Adipocyte (in vitro differentiated cells): ENCODE results near the gene MEOX1.

Experiments
- DNase-seq: peaks from one replicate; pipeline ENCODE4 v3.0.0-alpha.2; 2015; ENCODE audit warnings: low read depth
- H3K27me3 ChIP-seq: replicated peaks from 2 replicates; pipeline ENCODE4 v1.7.0; 2013; ENCODE audit warnings: mild to moderate bottlenecking, low read length, moderate library complexity; ENCODE audit not compliant: control insufficient read depth, insufficient read depth
- H3K36me3 ChIP-seq: 2 replicates; pipeline ENCODE4 v1.7.0; 2013; ENCODE audit warnings: low read length, mild to moderate bottlenecking, moderate library complexity; ENCODE audit not compliant: control insufficient read depth, insufficient read depth, severe bottlenecking
- H3K4me1 ChIP-seq: 2 replicates; pipeline ENCODE4 v1.7.0; 2013; ENCODE audit warnings: mild to moderate bottlenecking, low read length, moderate library complexity; ENCODE audit not compliant: control insufficient read depth, insufficient read depth
- H3K4me3 ChIP-seq: 2 replicates; pipeline ENCODE4 v1.7.0; 2013; ENCODE audit warnings: mild to moderate bottlenecking, low read length, moderate library complexity
- H3K9ac ChIP-seq: 2 replicates; pipeline ENCODE4 v1.7.0; 2013; ENCODE audit warnings: mild to moderate bottlenecking, low read length, moderate library complexity
- H3K9me3 ChIP-seq: 2 replicates; pipeline ENCODE4 v1.7.0; 2013; ENCODE audit warnings: mild to moderate bottlenecking, low read length, moderate library complexity; ENCODE audit not compliant: control insufficient read depth

The MEOX1 gene

DNA sequence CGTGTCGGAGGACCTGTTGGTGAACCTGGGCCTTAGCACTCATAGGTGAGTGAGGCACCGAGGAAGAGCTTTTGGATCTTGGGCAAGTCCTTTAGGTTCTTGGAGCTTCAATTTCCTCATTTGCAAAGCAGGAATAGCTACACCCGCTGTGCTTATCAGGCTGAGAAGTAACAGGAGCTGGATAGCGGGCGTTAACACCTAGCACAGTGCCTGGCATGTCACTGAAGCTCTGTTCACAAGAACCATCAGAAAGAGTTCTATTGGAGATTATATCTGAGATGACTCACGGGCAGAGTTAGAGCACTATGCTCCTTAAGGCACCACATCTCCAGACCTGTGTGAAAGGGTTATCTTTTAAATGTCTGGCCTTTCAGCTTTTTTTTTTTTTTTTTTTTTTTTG lies 12.8 kb downstream of the MEOX1 start:
- Histone ChIP-seq H3K36me3 (no peaks in the 10 kb centered on the region), H3K9me3 (no peaks in the 10 kb centered on the region), H3K4me3 (no peak overlapping the region), H3K9ac (no peak overlapping the region), H3K27me3 (peaks cover 14% of the 10 kb centered on the region), H3K4me1 (peaks cover 3% of the 10 kb centered on the region)
- no peak for DNase-seq

DNA sequence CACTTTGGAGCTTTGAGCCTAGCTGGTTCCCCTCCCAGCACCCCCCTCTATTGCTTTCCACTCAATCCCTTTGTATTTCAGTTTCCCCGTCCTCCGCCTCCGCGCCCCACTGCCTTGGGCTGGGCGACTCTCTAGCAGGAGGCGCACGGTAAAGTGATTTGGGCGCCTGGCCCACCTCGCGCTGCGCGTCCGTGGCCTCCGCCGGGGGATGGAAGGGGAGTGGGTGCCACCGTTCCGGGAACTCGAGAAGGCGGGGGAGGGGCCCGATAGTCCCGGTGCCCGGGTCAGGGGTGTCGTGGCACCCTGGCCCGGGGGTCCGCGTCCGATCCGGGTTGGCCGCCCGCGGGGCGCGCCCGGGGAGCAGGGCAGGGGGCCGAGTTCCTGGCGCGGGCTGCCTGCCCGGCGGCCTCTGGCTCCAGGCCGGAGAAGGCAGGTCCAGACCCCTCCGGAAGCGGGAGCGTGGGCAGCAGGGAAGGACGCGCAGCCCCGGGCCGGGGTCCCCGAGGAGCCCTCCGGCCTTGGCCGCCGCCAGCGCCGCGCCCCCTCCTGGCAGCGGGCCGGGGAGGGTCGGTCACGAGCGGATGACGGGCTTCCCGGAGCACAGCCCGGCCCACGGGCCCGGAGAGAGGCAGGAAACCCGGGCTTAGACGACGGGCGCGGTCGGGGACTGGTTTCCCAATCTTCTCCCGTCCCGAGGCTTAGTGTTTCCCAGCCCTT lies 15.8 kb downstream of the MEOX1 start:
- peak overlapping the region; percentile 76 for H3K4me3 ChIP-seq
- no peaks in the 10 kb centered on the region for H3K9me3 ChIP-seq
- DNase-seq, result peak; percentile 76
- H3K9ac ChIP-seq, result peak overlapping the region; percentile 77
- peaks cover 3% of the 10 kb centered on the region for H3K4me1 ChIP-seq
- H3K36me3 ChIP-seq, result no peaks in the 10 kb centered on the region
- H3K27me3 ChIP-seq, result peaks cover 17% of the 10 kb centered on the region

DNA sequence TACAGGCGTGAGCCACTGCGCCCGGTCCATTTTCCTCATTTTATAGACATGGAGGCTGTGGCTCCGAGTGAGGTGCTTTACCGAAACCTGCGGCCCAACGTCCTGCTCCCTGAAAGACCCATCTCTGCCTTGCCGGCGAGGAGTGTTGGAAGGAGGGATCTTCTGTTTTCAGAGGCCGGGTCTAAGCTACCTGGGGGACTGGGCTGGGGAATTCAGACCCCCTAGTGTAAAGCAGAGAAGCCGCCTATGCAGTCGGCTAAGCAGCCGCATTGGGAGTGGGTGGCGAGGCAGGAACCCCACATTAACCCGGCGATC lies 16.3 kb downstream of the MEOX1 start:
- H3K27me3 ChIP-seq, result peaks cover 17% of the 10 kb centered on the region
- H3K9ac ChIP-seq, result peak overlapping the region; percentile 77
- DNase-seq, result no peak

DNA sequence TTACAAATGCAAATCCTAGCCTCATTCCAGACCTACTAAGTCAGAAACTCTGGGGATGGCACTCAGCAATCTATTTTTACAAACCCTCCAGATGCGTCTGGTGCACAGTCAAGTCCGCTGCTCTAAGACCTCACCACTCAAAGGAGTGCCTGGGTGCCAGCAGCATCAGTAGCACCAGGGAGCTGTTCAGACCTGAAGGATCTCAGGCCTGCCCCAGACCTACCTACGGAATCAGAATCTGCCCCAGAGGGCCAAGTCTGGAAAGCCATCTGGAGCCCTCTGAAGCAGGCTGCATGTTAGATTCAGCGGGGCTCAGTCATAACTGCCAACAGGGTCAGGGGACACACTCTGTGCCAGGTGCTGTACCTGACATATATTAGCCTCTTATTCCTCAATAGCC lies 17.6 kb downstream of the MEOX1 start:
- Histone ChIP-seq H3K9me3 (no peaks in the 10 kb centered on the region), H3K4me1 (peaks cover 3% of the 10 kb centered on the region), H3K9ac (no peak overlapping the region), H3K27me3 (peaks cover 13% of the 10 kb centered on the region), H3K4me3 (no peak overlapping the region), H3K36me3 (no peaks in the 10 kb centered on the region)
- DNase-seq, result no peak

More for the DNA sequence above, 16.3 kb downstream of the MEOX1 start:
- peak overlapping the region; percentile 76 for H3K4me3 ChIP-seq
- no peaks in the 10 kb centered on the region for H3K9me3 ChIP-seq
- no peaks in the 10 kb centered on the region for H3K36me3 ChIP-seq
- H3K4me1 ChIP-seq, result peaks cover 3% of the 10 kb centered on the region

DNA sequence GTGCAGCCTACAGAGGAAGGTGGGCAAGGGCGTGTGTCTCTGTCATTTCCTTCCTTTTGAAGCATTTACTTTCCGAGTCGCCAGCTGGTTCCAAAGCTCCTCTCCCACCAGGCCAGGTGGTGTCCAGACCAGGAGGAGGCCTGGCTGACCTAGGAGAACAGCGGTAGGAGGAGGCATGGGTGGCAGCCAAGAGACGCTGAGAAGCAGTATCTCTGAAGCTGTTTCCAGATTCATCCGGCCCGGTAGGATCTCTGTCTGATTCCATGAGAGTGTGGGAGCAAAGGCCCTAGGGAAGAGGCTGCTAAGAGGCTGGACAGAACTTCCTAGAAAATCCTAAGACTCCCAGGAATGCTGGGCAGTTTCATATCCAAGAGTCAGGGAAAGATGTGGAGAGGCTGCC lies 20.3 kb downstream of the MEOX1 start:
- no peak overlapping the region for H3K9ac ChIP-seq
- H3K9me3 ChIP-seq, result no peaks in the 10 kb centered on the region
- no peak for DNase-seq
- no peaks in the 10 kb centered on the region for H3K36me3 ChIP-seq
- peaks cover 1% of the 10 kb centered on the region for H3K4me1 ChIP-seq
- H3K27me3 ChIP-seq, result peaks cover 17% of the 10 kb centered on the region
- H3K4me3 ChIP-seq, result no peak overlapping the region

DNA sequence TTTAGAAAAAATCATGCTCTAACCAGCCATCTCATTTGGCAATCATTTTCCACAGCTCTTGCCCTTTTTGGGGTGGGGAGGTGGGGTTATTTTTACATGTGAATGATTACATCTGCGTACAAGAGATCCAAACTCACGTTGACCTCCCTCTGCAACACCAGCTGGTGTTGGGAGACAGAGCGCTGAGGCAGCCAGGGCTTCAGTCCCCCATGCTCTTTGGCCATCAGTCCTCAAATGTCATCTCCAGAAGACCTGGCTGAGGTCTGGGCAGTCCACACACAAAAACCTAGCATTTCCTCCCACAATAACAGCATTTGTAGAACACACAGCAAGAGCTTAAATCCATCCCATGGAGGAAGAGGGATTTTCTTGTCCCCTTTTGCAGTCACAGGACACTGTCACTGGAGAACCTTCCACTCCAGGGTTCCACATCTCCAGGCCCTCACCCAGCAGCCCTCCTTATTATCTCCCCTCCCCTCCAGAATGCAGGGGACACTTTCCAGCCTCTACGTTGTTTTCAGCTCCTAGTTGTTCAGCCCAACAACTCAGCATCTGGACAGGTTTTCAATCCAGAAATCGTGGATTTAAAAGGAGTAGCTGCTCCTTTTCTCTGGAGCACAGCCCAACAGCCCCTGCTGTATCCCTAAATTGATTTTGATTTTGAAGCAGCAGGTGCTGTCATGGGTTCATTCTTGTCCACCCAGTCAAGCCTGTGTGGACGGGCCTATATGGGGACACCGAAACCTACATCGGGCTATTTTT lies 21.1 kb downstream of the MEOX1 start:
- H3K27me3 ChIP-seq, result peaks cover 17% of the 10 kb centered on the region
- H3K36me3 ChIP-seq, result no peaks in the 10 kb centered on the region
- H3K9ac ChIP-seq, result no peak overlapping the region
- DNase-seq, result no peak
- H3K4me3 ChIP-seq, result no peak overlapping the region
- no peaks in the 10 kb centered on the region for H3K9me3 ChIP-seq
- no peaks in the 10 kb centered on the region for H3K4me1 ChIP-seq

DNA sequence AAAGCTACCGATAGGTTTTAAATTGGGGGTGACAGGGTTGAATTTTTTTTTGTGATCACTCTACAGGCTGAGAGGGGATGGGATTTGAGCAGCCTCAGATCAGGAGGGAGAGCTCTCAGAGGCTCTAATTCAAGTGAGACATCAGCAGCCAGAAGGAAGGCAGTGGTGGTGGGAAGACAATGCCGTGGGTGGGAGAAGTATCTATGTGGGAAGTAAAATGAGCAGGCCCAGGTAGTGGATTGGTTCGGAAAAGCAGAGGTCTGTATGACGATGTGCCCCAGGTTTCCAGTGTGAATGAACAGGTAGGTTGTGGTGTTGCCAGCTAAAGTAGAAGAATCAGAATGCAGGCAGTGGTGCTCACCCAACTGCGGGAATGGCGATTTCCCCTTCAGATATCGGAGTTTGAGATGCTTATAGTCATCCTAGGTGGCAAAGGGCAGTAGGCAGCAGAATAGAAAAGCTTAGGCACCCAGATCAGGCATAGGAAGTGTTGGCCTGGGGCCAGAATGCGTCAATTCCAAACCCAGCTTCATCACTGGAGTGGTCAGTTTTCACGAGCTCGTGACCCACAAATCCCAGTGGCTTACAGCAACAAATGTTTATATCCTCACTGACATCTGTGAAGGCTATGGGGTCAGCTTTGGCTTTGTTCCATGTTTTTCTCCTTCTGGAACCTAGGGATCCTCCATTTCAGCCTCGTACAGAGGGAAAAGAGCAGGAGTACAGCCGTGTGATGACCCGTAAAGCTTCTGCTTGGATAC lies 24.0 kb downstream of the MEOX1 start:
- no peaks in the 10 kb centered on the region for H3K9me3 ChIP-seq
- no peaks in the 10 kb centered on the region for H3K36me3 ChIP-seq
- no peak for DNase-seq

DNA sequence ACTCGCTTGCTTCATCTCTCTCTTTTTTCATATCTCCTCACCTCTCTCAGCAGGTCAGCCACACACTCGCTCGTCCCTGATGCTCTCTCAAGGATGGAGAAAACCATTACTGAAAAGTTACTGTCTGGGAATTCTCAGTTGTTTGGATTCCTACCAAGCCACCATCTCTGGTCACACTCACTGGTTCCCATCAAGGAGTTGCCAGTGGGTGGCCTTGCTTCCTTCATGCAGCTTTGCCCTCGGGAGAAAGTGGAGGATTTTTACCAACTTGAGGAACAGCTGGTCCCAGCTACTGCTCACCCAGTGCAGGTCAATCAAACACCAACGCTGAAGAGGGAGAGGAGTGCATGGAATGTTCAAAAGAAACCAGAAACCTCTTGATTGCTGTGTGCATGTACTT lies 25.3 kb downstream of the MEOX1 start:
- Histone ChIP-seq H3K36me3 (no peaks in the 10 kb centered on the region), H3K27me3 (peaks cover 19% of the 10 kb centered on the region), H3K4me3 (no peak overlapping the region), H3K9ac (no peak overlapping the region), H3K9me3 (no peaks in the 10 kb centered on the region), H3K4me1 (peaks cover 8% of the 10 kb centered on the region)
- DNase-seq, result no peak

More for the DNA sequence above, 24.0 kb downstream of the MEOX1 start:
- H3K9ac ChIP-seq, result no peak overlapping the region
- H3K4me1 ChIP-seq, result peaks cover 8% of the 10 kb centered on the region
- H3K27me3 ChIP-seq, result peaks cover 17% of the 10 kb centered on the region
- no peak overlapping the region for H3K4me3 ChIP-seq

DNA sequence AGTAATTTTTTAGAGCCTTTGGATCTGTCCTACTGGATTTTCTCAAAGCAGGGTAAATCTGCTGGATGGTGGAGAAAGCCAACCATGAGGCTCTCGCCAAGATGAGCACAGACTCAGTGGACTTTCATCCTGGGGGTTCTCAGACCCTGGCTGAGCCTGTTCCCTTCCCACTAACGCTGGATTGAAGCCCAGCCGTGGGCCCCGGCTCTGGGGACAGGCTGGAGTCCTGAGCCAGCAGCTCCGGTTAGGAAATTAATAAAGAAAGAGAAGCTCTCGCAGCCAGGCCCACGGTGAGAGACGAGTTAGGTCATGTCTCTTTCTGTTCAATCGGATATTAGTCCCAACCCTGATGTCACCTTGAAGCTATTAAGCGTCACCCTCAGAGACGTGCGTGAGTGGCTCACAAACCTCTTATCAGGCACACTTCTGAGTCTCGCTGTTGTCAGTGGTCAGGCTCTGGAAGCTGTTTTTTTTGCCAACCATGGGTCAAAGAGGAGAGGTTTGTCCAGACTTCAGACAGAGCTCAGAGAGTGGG lies 27.1 kb downstream of the MEOX1 start:
- Histone ChIP-seq H3K27me3 (peaks cover 12% of the 10 kb centered on the region), H3K4me3 (peak overlapping the region; percentile 13), H3K4me1 (peaks cover 8% of the 10 kb centered on the region), H3K9ac (no peak overlapping the region), H3K36me3 (no peaks in the 10 kb centered on the region), H3K9me3 (no peaks in the 10 kb centered on the region)
- no peak for DNase-seq

DNA sequence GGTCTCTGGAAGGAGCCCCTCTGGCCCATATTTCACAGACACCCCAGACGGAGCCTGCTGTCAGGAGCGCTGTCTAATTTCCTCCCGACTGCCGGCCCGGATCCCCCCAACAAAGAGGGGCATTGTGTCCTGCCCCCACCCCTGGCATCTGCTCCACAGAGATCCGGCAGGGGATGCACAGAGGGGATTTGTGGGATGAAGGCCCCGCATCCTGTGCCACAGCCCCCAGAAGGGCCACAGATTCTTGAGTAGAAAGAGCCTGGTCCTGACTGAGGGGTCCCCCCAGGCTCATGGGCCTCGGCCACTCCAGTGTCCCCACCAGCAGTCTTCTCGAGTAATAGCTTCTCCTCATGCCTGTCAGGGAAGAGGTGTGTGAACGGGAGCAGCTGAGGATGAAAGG lies 29.5 kb downstream of the MEOX1 start:
- DNase-seq, result no peak
- Histone ChIP-seq H3K4me1 (peaks cover 8% of the 10 kb centered on the region), H3K36me3 (no peaks in the 10 kb centered on the region), H3K9me3 (no peaks in the 10 kb centered on the region), H3K4me3 (no peak overlapping the region), H3K27me3 (peaks cover 12% of the 10 kb centered on the region), H3K9ac (no peak overlapping the region)

DNA sequence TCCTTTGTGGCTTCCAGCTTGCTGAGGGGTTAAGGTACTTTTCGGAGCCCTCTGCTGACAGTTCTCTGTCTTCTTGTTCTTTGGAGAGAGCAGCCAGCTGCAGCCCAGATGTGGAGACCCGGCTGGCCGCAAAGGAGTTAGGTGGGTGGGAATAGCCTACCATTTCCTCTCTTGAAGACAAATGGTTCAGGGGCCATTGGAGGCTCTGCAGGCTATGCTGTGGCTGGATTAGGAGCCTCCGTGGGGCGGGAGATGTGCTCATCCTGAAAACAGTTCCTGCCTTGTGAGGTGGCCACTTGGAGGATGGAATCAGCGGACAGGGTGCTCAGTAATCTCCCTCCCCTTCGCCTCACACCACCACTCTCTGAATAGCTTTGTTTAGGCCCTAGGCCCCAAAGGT lies 30.3 kb downstream of the MEOX1 start:
- DNase-seq, result no peak
- Histone ChIP-seq H3K4me1 (peaks cover 8% of the 10 kb centered on the region), H3K9me3 (no peaks in the 10 kb centered on the region), H3K27me3 (peaks cover 12% of the 10 kb centered on the region), H3K36me3 (no peaks in the 10 kb centered on the region), H3K4me3 (no peak overlapping the region), H3K9ac (no peak overlapping the region)
